GM19025 (cell line): ENCODE data around the gene GLYATL1.

ENCODE experiments used
- ATAC-seq: cut with Tn5 transposase; IDR thresholded peaks from one replicate; pipeline ENCODE4 v1.9.1; 2021; ENCODE audit warnings: mild to moderate bottlenecking, low read depth, moderate library complexity; ENCODE audit not compliant: unreplicated experiment

The GLYATL1 gene

DNA sequence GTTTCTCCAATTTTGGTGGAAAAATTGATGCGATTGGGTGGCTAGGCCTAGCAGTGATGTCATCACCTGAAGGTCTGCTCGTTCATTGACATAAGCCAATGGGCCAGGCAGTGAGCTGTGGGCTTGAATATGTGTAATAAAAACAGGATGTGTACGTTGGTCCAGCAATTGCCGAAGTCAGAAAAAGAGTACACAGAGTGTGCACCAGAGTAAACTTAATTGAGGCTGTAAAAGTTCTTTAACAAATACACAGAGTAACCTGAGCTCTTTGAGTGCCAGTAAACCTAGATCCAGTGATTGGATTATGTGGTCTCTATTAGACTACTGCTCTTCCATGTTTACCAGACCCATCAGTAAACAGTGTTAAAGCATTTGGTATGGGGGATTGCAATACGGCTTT is 13.0 kb upstream of the GLYATL1 start:
- ATAC-seq = no peak

- ATAC-seq = no peak
These were observed 12.6 kb upstream of the GLYATL1 start for GRCh38 chr11:58926695-58927094.

DNA sequence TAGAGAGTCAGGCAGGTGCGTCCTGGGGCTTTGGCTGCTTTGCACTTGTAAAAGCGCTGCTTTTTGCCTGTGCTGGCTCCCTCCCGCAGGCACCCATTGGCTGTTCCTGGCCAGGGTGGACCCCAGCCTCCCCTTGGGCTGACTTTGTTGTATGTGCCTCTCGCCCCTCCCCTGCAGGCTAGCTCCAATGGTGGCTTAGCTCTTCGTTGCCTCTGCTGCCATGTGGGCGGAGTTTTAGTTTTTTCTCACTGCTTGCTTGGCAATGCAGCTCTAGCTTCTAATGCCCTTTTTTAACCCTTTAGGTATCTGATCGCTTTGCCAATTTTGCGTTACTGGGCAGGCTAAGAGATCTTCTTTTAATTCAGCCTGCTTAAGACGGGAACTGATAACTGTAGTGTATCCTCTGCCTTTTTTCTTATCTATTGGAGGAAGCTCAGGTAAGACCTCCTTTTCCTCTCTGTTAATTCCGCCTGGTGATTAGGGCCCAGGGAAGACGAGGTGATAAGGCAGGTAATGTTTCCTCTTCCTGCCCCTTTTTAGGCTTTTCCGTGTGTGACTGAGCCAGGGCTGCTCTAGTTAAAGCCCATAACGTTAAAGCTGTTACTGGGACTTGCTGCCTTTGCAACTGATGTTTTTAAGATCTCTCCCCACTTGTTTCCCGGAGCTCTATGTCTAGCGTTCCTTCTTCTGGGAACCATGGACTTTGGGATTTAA is 11.7 kb upstream of the GLYATL1 start:
- no peak for ATAC-seq

GRCh38 chr11:58928107-58928499 is 11.2 kb upstream of the GLYATL1 start:
- no peak for ATAC-seq

- ATAC-seq = no peak
These were observed 10.6 kb upstream of the GLYATL1 start for GRCh38 chr11:58928691-58929090.

DNA sequence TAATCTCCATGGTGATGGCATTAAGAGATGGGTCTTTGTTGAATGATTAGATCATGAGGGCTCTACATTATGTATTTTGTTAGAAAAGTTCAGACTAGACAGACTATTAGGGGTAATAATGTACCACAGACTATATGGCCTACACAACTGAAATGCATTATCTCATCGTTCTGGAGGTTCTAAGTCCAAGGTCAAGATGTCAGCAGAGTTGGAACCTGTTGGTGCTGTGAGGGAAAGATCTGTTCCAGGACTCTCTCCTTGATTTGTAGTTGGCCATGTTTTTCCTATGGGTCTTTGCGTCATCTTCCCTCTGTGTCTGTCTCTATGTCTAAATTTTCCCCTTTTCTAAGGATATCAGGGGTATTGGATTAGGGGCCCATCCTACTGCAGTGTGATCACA is 8.4 kb upstream of the GLYATL1 start:
- ATAC-seq = no peak

DNA sequence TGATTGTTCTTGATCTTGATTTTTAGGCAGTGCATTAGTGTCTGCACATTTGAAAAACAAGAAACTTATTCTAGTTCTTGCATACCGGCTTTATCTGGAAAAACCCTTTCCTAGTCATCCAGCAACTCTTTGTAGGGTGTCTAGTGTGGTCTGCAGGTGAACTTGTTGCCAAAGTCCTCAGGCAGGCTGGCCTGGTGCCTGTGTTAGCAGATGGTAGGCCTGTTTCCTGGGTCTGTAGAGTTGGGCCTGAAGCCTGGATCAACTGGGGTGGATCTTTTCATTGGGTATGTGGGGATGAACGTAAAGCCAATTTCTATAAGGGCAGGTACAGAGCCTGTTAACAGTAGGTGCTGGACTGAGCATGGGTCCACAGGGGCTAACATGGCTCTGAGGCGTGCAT is 5.6 kb upstream of the GLYATL1 start:
- no peak for ATAC-seq

DNA sequence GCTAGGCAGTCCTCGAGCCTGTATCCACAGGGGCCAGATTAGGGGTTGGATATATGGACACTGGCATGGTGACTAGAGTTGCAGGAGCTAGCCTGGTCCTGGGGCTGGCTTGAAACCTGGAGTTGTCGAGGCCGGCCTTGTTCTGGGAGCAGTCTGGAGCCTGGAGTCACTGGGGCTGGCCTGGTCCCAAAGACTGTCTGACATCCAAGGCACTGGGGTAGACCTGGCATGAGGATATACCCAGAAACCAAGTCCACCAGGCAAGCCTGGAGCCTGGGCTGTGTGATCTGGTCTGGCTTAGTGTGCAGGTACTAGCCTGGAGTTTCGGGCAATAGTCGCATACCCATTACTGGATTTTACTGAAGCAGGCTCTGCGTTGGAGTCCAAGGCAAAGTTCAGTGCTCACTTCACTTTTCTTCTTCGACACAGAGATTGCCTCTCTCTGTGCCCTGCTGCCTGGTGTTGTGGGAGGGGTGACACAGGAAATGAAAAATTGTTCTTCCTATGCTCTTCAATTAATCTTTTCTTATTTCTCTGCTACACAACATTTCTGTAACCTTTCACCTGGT is 4.3 kb upstream of the GLYATL1 start:
- no peak for ATAC-seq

DNA sequence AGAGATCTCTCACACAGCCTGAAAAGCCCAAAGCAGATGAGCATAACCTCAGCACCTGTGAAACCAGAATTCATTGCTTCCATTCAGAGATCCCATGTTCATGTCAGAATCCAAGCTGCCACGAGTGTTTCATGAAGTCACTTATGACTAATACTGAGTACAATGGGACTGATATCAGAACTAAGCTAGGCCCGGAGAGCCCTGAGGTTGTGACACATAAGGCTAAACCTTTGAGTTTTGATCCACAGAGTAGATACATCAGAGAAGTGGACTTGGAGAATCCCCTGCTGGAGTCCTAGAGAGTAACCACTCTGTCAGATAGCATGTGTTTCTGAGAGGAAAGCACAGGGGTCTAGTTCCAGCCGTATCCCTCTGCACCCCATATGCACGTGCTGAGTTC is 890 bp upstream of the GLYATL1 start:
- no peak for ATAC-seq

DNA sequence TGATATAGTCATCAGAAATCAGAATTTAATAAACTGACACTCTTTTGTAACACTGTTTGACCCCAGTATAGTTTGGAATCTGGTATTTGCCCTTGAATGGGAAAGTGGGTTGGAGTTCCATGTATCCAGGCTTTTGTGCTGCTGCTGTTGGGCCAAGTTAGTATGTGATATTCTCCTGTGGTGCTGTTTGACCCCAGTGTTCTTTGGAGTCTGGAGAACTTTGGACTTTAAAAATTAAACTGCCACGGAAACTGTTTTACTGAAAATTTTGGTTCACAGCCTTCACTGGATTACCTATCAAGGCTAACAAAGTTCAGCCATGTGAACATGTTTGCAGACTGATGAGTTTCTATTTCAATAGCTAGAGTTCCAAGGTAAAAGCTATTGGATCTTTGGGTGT is 740 bp downstream of the GLYATL1 start:
- ATAC-seq = no peak

DNA sequence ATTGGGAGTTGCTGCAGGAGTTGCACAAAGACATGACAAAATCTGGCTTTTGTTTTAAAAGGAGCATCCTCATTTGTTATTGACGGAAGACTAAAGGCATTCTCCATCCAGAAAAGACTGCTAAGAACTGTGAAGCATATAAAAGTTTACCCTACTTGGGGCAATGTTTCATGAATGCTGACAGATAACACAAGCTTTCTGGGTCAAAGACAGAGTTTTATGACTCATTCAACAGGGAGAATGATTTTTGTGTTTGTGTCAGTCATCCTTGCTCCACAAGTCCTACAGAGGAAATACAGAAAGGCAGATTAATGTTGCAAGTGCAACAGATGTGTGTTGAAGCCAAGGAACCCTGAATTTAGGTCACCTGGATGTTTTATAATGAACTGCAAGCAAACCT is 2.5 kb downstream of the GLYATL1 start:
- ATAC-seq = no peak

GRCh38 chr11:58945663-58946062 is 6.4 kb downstream of the GLYATL1 start:
- ATAC-seq = no peak

GRCh38 chr11:58949184-58949583 is 9.9 kb downstream of the GLYATL1 start:
- ATAC-seq = no peak

DNA sequence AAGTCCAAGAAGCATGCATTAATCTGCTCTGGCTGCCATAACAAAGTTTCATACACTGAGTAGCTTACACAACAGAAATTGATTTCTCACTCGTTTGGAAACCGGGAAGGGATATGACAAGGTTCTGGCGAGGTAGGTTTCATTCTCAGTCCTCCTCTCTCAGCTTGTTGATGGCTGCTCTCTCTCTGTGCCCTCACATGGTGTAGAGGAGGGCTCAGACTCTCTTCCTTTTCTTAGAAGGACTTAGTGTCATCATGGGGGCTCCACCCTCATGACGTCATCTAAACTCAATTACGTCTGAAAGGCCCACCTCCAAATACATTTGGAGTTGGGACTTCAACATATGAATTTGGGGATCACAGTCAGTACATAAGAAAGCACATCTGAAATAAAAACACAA is 18.6 kb downstream of the GLYATL1 start:
- no peak for ATAC-seq

GRCh38 chr11:58958500-58958899 is 19.2 kb downstream of the GLYATL1 start:
- ATAC-seq = no peak

DNA sequence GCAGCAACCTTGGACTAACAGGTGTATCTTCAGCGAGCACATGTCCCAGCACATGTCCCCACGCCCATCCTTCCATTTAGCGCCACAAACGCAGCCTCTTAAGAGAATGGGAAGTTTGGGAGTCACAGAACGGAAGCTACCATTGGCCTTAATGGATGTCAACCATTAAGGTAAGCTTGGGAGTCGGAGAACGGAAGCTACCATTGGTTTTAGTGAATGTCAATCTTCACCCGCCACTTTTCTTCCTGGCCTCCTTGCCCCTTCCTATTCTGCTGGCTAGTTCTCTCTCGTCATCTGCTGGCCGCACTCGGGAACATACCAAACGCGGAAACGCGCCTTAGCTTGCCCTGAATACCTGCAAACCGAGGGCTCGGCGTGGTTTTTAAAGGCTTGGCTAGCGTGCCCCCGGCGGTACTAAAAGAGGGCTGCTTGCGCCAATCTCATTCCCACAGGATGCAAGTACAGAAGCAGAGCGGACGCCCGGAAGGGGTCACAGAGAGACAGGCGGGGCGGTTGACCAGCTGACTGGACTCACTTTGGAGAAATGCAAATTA is 24.3 kb downstream of the GLYATL1 start:
- no peak for ATAC-seq

GRCh38 chr11:58965246-58965985 is 26.1 kb downstream of the GLYATL1 start:
- ATAC-seq = no peak

DNA sequence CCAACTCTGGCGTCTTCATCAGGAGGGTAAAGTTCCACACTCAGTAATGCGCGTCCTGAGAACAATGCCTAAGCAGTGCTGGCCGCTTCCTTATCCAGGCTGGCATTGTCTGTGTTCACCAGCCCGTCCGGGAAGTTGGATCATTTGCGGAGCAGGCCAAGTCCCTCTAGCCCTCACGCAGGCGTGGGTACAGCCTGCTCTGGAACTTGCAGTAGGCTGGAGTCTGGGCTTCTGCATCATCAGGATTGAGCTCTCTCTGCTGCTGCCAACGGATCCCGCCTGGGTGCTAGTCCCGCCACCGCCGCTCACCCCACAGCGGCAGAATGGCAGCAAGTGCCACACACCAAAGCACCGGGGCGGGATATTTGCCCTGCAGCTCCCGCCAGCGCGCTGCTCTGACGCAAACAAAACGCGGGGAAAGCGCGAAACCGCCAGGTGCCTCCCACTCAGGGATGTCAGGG is 29.0 kb downstream of the GLYATL1 start:
- ATAC-seq = no peak

GRCh38 chr11:58977470-58977869 is 38.2 kb downstream of the GLYATL1 start:
- no peak for ATAC-seq

- no peak for ATAC-seq
These were observed 39.9 kb downstream of the GLYATL1 start for GRCh38 chr11:58979222-58979621.

DNA sequence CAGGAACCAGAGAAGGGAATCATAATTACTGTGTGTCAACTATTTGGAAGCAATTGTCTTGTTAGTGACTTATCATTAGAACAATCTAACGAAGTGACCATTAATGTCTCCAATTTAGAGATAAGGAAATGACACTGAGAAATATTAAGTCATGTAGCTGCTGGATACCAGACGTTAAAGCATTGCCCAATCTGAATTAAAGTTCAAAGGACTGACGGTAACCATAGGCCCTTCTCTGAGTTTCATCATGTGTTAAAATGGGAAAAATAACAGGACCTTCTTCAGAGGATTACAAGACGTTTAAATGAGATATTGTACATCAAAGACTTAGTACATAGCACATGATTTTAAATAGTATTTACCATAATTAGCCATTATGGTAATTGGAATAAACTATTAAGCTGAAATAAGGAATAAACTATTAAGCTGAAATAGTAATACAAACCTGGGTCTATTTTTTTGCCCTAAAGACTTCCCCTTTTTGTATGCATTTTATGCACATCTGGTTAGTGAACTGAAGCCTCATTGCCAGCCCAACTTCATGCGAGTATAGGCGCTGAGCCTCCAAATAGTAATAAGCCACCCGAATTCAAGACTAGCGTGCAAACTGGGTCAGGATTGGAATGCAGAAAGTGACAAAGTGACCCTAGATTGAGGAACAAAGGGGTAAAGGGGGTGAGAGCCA is 41.0 kb downstream of the GLYATL1 start:
- no peak for ATAC-seq
